ENCODE measurements around the gene LBH. TPM values are rescaled to one million over a fixed set of nuclear protein-coding genes. Genes with fewer than 3 reads are reported as not detected.
A peak's percentile ranks its signal among the peaks of the same experiment; 100 is the strongest.

LBH gene
- total RNA-seq, 1 donor from 2014 or later: 137 TPM

DNA sequence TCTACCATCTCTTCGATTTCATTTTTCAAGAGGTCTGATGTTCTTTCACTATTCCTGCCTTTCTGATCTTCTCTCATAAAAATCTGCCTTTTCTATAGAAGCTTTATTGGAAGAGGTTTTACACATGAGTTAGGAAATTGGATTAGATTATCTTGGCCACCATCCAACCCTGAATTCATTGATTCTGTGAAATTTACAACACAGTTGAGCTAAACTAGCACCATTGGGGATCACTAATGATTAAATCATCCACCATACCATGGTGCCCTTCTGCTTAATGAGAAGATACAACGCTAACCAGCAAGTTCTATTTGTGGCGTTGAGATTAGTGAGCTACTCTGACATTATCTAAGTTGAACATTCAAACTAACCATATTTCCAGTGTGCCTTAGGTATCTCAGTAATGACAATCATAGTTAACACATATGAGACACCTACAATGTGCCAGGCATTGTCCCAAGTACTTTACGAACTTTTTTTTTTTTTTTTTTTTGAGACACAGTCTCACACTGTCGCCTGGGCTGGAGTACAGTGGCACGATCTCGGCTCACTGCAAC is 17.3 kb upstream of the LBH start:
- TF ChIP-seq, protein P1, sequence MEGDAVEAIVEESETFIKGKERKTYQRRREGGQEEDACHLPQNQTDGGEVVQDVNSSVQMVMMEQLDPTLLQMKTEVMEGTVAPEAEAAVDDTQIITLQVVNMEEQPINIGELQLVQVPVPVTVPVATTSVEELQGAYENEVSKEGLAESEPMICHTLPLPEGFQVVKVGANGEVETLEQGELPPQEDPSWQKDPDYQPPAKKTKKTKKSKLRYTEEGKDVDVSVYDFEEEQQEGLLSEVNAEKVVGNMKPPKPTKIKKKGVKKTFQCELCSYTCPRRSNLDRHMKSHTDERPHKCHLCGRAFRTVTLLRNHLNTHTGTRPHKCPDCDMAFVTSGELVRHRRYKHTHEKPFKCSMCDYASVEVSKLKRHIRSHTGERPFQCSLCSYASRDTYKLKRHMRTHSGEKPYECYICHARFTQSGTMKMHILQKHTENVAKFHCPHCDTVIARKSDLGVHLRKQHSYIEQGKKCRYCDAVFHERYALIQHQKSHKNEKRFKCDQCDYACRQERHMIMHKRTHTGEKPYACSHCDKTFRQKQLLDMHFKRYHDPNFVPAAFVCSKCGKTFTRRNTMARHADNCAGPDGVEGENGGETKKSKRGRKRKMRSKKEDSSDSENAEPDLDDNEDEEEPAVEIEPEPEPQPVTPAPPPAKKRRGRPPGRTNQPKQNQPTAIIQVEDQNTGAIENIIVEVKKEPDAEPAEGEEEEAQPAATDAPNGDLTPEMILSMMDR (IDR thresholded peaks at IDR 0.05): no peak
- Histone ChIP-seq H3K9me3 (no peaks in the 10 kb centered on the region), H3K36me3 (no peaks in the 10 kb centered on the region), H3K27me3 (ENCODE audit: low read depth) (no peaks in the 10 kb centered on the region), H3K4me3 (no peak overlapping the region), H3K4me1 (peaks cover 10% of the 10 kb centered on the region), H3K27ac (no peak overlapping the region)
- no peak for ATAC-seq
- DNase-seq: no peak
- intact Hi-C loops (cut with DNase I): no loop called here

GRCh38 chr2:30216157-30216556 is 15.2 kb upstream of the LBH start:
- no peak for DNase-seq
- H3K27me3 ChIP-seq (ENCODE audit: low read depth): no peaks in the 10 kb centered on the region
- no peaks in the 10 kb centered on the region for H3K9me3 ChIP-seq
- intact Hi-C loops (cut with DNase I): no loop called here
- TF ChIP-seq, protein P1 (IDR thresholded peaks at IDR 0.05): no peak
- no peak overlapping the region for H3K4me3 ChIP-seq
- no peak for ATAC-seq
- H3K27ac ChIP-seq: no peak overlapping the region
- no peaks in the 10 kb centered on the region for H3K36me3 ChIP-seq
- H3K4me1 ChIP-seq: peaks cover 10% of the 10 kb centered on the region

GRCh38 chr2:30217644-30218337 is 13.5 kb upstream of the LBH start:
- H3K4me3 ChIP-seq: no peak overlapping the region
- TF ChIP-seq, protein P1 (IDR thresholded peaks at IDR 0.05): no peak
- peak overlapping the region; percentile 60 for H3K27ac ChIP-seq
- intact Hi-C loops (cut with DNase I): no loop called here
- H3K4me1 ChIP-seq: peaks cover 10% of the 10 kb centered on the region
- H3K9me3 ChIP-seq: no peaks in the 10 kb centered on the region
- ATAC-seq (peak; percentile 93 to 96), DNase-seq (peak; percentile 77)
- H3K27me3 ChIP-seq (ENCODE audit: low read depth): no peaks in the 10 kb centered on the region
- no peaks in the 10 kb centered on the region for H3K36me3 ChIP-seq

- H3K36me3 ChIP-seq: no peaks in the 10 kb centered on the region
- H3K9me3 ChIP-seq: no peaks in the 10 kb centered on the region
- intact Hi-C loops (cut with DNase I): no loop called here
- no peak overlapping the region for H3K4me3 ChIP-seq
- no peaks in the 10 kb centered on the region for H3K27me3 ChIP-seq (ENCODE audit: low read depth)
- peaks cover 12% of the 10 kb centered on the region for H3K4me1 ChIP-seq
- TF ChIP-seq, protein P1 (IDR thresholded peaks at IDR 0.05): no peak
- ATAC-seq (no peak), DNase-seq (no peak)
- peak overlapping the region; percentile 25 for H3K27ac ChIP-seq
These were observed 13.0 kb upstream of the LBH start for GRCh38 chr2:30218338-30218713.

- peaks cover 17% of the 10 kb centered on the region for H3K4me1 ChIP-seq
- no peaks in the 10 kb centered on the region for H3K36me3 ChIP-seq
- no peak overlapping the region for H3K4me3 ChIP-seq
- peak overlapping the region; percentile 25 for H3K27ac ChIP-seq
- no peak for DNase-seq
- TF ChIP-seq, protein P1 (IDR thresholded peaks at IDR 0.05): no peak
- H3K27me3 ChIP-seq (ENCODE audit: low read depth): no peaks in the 10 kb centered on the region
- ATAC-seq: peak; percentile 53 to 72
- intact Hi-C loops (cut with DNase I): no loop called here
- H3K9me3 ChIP-seq: no peaks in the 10 kb centered on the region
These were observed 12.5 kb upstream of the LBH start for GRCh38 chr2:30218814-30219213.
